OCI-LY1 (cell line): Measurements from ENCODE around the gene NT5M.

Experiments used
- CTCF ChIP-seq: fragments of 200-600 bp; sonication (generic), shearing (Covaris generic); IDR thresholded peaks from 2 replicates; pipeline ENCODE4 v1.5.1; 2017; ENCODE audit warnings: mild to moderate bottlenecking, antibody characterized with exemption, low read length, moderate library complexity, mixed read lengths
- EZH2 ChIP-seq: fragments of 200-600 bp; sonication (generic), shearing (Covaris generic); IDR thresholded peaks from 2 replicates; pipeline ENCODE4 v1.8.0; 2017; ENCODE audit warnings: borderline replicate concordance, mixed run types, mild to moderate bottlenecking, antibody characterized with exemption, low read length, moderate library complexity, mixed read lengths

- no peak for TF ChIP-seq CTCF
- TF ChIP-seq EZH2 = no peak
Measured at GRCh38 chr17:17285951-17286350, 17.2 kb upstream of the NT5M start.
